ENCODE data around the gene KRTAP19-8. TPM values are rescaled to one million over a fixed set of nuclear protein-coding genes. Genes with fewer than 3 reads are reported as not detected.

KRTAP19-8 gene
- total RNA-seq, 2 donors from 2014 or later, result not detected

GRCh38 chr21:31042080-31042464, 3.8 kb upstream of the KRTAP19-8 start:
- H3K36me3 Mint-ChIP-seq (ENCODE audit: low read depth), result no peaks in the 10 kb centered on the region
- Histone ChIP-seq H3K4me1 (ENCODE audit: control insufficient read depth, insufficient read depth, low read length) (no peaks in the 10 kb centered on the region), H3K36me3 (ENCODE audit: control insufficient read depth, insufficient read depth, low read length) (no peaks in the 10 kb centered on the region), H3K27ac (ENCODE audit: low read depth, low read length) (no peak overlapping the region), H3K4me3 (ENCODE audit: low read length) (no peak overlapping the region), H3K9me3 (ENCODE audit: control insufficient read depth, low read length) (no peaks in the 10 kb centered on the region), H3K9ac (ENCODE audit: extremely low read depth, low read length, poor library complexity, severe bottlenecking) (no peak overlapping the region), H3K27me3 (ENCODE audit: control insufficient read depth, insufficient read depth, low read length, poor library complexity, severe bottlenecking) (no peaks in the 10 kb centered on the region)
- no peak for DNase-seq
- no peak for TF ChIP-seq CTCF (conservative IDR thresholded peaks at IDR 0.05)
- H3K27me3 Mint-ChIP-seq (ENCODE audit: insufficient read depth), result no peaks in the 10 kb centered on the region
- no peak overlapping the region for H3K4me3 Mint-ChIP-seq
- no peak overlapping the region for H3K27ac Mint-ChIP-seq
- no peaks in the 10 kb centered on the region for H3K9me3 Mint-ChIP-seq
- 85% methylated on average over 1 of the region's 1 CpG; no CpG with 5 or more reads in 1 of the 2 experiments for WGBS, 2 experiments (ENCODE audit: insufficient coverage in 1 of 2, insufficient read length in 1 of 2)
- no peaks in the 10 kb centered on the region for H3K4me1 Mint-ChIP-seq

DNA sequence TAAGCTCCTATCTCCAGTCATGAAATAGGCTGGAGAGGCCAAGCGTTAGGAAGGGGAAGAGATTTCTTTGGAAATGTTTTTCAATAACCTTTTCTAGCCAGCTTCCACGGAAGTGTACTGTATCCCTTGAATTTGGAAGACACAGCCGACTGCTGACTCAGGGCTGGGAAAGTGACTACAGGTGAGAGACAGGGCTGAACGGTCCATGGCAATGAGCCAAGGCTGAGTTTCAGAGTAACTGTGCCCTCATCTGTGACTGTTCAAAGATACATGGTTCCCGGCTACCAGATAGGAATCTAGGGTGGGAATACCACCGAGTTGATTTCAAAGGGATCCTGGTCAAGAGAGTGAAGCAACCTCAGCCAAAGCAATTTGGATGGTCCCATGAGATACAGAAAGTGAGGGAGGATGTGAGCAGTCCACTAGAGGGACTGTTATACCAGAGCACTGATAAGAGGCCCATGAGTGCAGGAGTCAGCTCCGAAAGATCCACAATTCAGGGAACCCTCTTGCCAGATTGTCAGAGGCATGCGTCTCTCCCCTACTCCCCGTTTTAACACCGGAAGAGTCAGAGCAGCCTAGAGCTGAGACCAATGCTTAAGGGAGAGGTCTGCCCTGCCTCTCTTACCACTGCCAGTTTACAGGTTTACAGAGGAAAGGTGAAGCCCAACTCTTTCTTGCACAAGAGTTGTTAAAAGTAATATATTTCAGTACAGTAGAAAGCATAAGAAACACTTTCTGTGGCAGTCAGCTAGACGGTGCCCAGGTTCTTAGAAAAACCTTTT, 3.2 kb upstream of the KRTAP19-8 start:
- Histone ChIP-seq H3K27ac (ENCODE audit: low read depth, low read length) (no peak overlapping the region), H3K4me1 (ENCODE audit: control insufficient read depth, insufficient read depth, low read length) (no peaks in the 10 kb centered on the region), H3K9me3 (ENCODE audit: control insufficient read depth, low read length) (no peaks in the 10 kb centered on the region), H3K4me3 (ENCODE audit: low read length) (no peak overlapping the region), H3K9ac (ENCODE audit: extremely low read depth, low read length, poor library complexity, severe bottlenecking) (no peak overlapping the region), H3K36me3 (ENCODE audit: control insufficient read depth, insufficient read depth, low read length) (no peaks in the 10 kb centered on the region), H3K27me3 (ENCODE audit: control insufficient read depth, insufficient read depth, low read length, poor library complexity, severe bottlenecking) (no peaks in the 10 kb centered on the region)
- TF ChIP-seq CTCF (conservative IDR thresholded peaks at IDR 0.05), result peak; percentile 52
- WGBS, 2 experiments (ENCODE audit: insufficient coverage in 1 of 2, insufficient read length in 1 of 2), result 90 to 93% methylated on average over 10 of the region's 11 CpGs
- no peak overlapping the region for H3K4me3 Mint-ChIP-seq
- H3K36me3 Mint-ChIP-seq (ENCODE audit: low read depth), result no peaks in the 10 kb centered on the region
- peak; percentile 46 for DNase-seq
- peak overlapping the region; percentile 61 for H3K27ac Mint-ChIP-seq
- H3K27me3 Mint-ChIP-seq (ENCODE audit: insufficient read depth), result no peaks in the 10 kb centered on the region
- H3K9me3 Mint-ChIP-seq, result no peaks in the 10 kb centered on the region
- H3K4me1 Mint-ChIP-seq, result no peaks in the 10 kb centered on the region

DNA sequence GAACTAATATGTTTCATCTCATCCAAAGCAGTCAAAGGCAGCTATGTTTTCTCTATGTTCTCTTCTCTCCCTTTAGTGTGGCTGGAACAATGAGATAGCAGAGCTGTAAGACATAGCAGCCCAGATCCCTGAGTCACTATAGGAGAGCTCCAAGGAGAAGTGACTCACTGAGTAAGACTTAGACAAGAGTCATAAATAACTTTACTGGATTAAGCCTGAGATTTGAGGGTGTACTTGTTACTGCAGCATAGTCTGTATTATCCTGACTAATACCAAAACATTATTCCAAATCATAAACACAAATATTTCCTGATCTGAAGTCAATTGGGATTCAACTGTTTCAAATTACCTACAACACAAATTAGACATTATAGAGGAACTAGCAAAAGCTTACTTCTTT, 3.9 kb downstream of the KRTAP19-8 start:
- no peaks in the 10 kb centered on the region for H3K4me1 Mint-ChIP-seq
- H3K36me3 ChIP-seq (ENCODE audit: control insufficient read depth, insufficient read depth, low read length), result no peaks in the 10 kb centered on the region
- H3K4me3 Mint-ChIP-seq, result no peak overlapping the region
- no peaks in the 10 kb centered on the region for H3K36me3 Mint-ChIP-seq (ENCODE audit: low read depth)
- no peaks in the 10 kb centered on the region for H3K27me3 Mint-ChIP-seq (ENCODE audit: insufficient read depth)
- no peaks in the 10 kb centered on the region for H3K9me3 ChIP-seq (ENCODE audit: control insufficient read depth, low read length)
- H3K27me3 ChIP-seq (ENCODE audit: control insufficient read depth, insufficient read depth, low read length, poor library complexity, severe bottlenecking), result no peaks in the 10 kb centered on the region
- H3K27ac ChIP-seq (ENCODE audit: low read depth, low read length), result no peak overlapping the region
- H3K9me3 Mint-ChIP-seq, result no peaks in the 10 kb centered on the region
- no peak for TF ChIP-seq CTCF (conservative IDR thresholded peaks at IDR 0.05)
- no peak for DNase-seq
- no peak overlapping the region for H3K9ac ChIP-seq (ENCODE audit: extremely low read depth, low read length, poor library complexity, severe bottlenecking)
- H3K4me1 ChIP-seq (ENCODE audit: control insufficient read depth, insufficient read depth, low read length), result no peaks in the 10 kb centered on the region
- no peak overlapping the region for H3K27ac Mint-ChIP-seq
- no peak overlapping the region for H3K4me3 ChIP-seq (ENCODE audit: low read length)
